ENCODE results near the gene MYF6.
"Not testable (repeated sequence)": the region's sequence is repeated elsewhere in the genome, so short reads cannot be mapped to it uniquely, and the experiment has no call there.

Gene MYF6

GRCh38 chr12:80707126-80707829, at the start of gene MYF6:
Gene MYF6 (plus strand): TSS chr12:80707634. CDS start chr12:80707720, 86 bp downstream.
- no peak for DNase-seq (ENCODE audit: low read depth, low spot score)

GRCh38 chr12:80659512-80660063, 47.8 kb upstream of the MYF6 start:
- no peak for DNase-seq (ENCODE audit: low read depth, low spot score)

DNA sequence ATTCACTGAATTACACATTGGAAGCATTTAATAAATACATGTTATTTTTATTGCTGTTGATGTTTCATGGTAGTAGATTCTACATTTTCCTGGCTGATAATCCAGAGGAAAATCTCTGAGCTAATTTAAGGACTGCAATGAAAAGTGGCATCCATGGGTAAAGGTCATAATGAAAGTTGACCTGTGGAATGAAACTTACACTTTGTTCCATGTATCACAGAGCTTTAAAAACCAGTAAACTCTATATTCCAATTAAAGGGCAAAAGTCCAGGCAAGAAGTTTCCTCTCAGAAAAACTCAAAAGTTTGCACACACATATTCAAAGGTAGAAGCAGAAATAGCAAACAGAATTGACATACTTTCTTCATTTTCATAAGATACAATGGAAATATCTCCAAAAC, 44.8 kb upstream of the MYF6 start:
- DNase-seq (ENCODE audit: low read depth, low spot score): no peak

GRCh38 chr12:80670214-80670613, 37.2 kb upstream of the MYF6 start:
- no peak for DNase-seq (ENCODE audit: low read depth, low spot score)

GRCh38 chr12:80676042-80676636, 31.3 kb upstream of the MYF6 start:
- DNase-seq (ENCODE audit: low read depth, low spot score): not testable (repeated sequence)

DNA sequence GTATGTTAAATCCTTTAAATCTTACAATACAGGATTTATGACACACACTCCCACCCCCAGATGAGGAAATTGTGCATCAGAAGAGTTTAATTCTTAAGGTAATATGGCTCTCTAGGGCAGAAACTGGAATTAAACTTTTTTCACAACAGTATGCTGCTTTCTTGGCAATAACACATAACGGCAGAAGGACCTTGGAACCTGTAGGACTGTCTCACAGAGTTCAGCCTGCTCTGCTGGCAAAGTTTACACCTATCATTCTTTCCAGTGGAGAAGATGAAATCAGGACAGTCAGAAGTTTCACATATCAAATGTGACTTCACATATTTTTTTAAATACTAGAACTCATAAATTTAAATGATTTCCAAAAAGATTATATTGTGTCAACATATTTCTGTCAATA, 30.6 kb upstream of the MYF6 start:
- no peak for DNase-seq (ENCODE audit: low read depth, low spot score)

DNA sequence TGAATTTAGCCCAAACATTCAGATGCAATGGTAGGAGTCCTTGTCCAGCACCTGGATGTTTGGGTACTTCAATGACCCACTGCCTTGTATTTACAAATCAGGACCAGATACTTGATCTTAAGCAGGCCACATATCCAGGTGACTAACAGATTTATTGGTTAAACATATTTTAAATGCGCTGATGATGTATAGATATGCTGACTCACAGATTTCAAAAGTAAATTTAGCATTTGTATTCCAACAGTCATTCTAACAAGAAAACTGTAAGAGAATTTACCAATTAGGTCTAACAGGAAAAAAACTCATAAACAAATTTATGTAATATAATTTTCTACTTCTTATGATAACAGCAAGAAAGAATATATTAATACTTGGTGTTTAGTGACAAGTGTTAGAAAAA, 29.4 kb upstream of the MYF6 start:
- no peak for DNase-seq (ENCODE audit: low read depth, low spot score)

GRCh38 chr12:80679346-80680131, 27.9 kb upstream of the MYF6 start:
- no peak for DNase-seq (ENCODE audit: low read depth, low spot score)

DNA sequence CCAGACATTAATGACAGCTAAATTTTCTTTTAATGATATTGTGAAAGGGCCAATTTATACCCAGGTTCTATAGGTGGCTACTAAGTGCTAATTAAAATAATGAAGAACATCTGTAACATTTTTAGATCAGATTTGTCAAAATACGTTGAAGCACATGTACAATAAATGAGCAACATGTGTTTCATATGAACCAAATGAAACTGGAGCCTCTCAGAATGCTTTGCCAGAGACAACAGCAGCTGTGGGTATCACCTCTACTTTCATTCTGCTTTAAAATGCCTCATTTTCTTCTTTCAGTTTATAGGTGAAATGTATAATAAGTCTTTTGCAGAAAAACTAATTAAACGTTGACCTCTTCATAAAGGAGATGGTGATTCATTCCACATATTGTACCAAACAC, 26.1 kb upstream of the MYF6 start:
- DNase-seq (ENCODE audit: low read depth, low spot score): peak; percentile 4

- DNase-seq (ENCODE audit: low read depth, low spot score): no peak
These were observed 25.6 kb upstream of the MYF6 start for GRCh38 chr12:80681786-80682185.

DNA sequence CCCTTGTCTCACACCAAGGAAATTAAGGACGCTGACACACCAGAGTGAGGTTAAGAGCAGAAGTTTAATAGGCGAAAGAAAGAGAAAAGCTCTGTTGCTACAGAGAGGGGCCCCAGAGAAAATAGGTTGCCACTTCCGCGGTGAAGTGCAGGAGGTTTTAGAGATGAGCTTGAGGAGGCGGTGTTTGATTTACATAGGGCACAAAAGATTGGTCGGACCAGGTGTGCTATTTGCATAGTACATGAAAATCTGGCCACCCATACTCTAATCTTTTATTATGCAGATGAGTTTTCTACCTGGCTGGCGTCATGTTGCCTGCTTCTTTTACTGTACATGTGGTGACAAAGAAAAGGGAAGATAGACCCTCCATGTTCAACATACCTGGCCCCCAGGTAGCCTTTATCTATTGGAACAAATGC, 23.3 kb upstream of the MYF6 start:
- no peak for DNase-seq (ENCODE audit: low read depth, low spot score)

- DNase-seq (ENCODE audit: low read depth, low spot score): no peak
These were observed 17.3 kb upstream of the MYF6 start for GRCh38 chr12:80690090-80690489.

- DNase-seq (ENCODE audit: low read depth, low spot score): no peak
These were observed 16.9 kb upstream of the MYF6 start for GRCh38 chr12:80690513-80690912.

- no peak for DNase-seq (ENCODE audit: low read depth, low spot score)
These were observed 15.3 kb upstream of the MYF6 start for GRCh38 chr12:80692114-80692513.

- DNase-seq (ENCODE audit: low read depth, low spot score): no peak
These were observed 10.1 kb upstream of the MYF6 start for GRCh38 chr12:80697270-80697887.

DNA sequence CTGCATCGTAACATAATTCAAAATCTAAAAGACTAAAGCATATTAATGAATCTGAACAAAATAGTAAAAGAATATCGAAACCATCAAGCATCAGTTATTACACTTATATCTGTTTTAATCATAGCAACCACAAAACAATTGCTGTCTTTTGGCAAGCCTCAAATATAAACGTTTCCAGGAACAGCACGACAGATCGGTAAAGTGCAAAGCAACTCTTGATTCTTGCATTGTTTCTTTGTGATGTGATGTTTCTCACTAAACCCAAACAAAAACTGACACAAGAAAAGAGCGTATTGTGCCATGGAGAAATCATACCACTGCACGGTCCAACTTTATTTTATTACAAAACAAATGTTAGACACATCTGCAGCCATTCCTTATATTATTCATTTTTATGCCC, 9.2 kb upstream of the MYF6 start:
- no peak for DNase-seq (ENCODE audit: low read depth, low spot score)

GRCh38 chr12:80698847-80699542, 8.4 kb upstream of the MYF6 start:
- no peak for DNase-seq (ENCODE audit: low read depth, low spot score)

DNA sequence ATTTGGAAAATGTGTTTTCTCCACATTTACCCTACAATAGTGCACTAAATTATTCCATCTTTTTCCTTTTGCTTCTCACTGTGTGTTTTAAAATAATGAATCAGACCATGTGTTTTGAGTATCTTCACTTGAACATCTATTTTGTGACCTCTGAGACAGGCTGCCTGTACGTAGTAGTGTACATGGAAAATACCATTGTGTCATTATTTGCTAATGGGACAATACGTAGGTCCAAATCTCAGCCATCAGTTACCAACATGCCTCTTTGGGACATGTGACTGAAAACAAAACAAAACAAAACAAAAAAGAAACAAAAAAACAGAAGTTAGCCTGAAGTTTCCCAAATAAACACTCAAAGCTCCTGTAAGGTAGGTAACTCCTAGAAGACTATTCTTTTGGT, 7.1 kb upstream of the MYF6 start:
- DNase-seq (ENCODE audit: low read depth, low spot score): no peak

DNA sequence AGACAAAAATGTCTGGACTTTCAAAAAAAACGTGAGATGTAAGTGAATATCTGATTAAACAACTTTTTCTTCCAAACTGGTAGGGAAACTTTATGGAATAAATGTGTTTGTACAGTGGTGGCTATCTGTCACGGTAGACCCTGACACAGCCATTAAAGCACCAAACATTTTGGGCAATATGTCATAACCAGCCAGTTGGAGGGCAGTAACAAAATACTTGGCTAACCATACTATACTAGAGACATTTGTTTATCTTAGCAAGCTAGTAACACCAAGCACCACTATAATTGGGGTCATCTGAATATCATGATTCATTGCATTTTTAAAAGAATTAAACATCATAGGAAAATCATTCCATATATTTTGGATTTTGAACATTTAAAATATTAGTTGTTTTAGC, 6.0 kb upstream of the MYF6 start:
- DNase-seq (ENCODE audit: low read depth, low spot score): no peak

DNA sequence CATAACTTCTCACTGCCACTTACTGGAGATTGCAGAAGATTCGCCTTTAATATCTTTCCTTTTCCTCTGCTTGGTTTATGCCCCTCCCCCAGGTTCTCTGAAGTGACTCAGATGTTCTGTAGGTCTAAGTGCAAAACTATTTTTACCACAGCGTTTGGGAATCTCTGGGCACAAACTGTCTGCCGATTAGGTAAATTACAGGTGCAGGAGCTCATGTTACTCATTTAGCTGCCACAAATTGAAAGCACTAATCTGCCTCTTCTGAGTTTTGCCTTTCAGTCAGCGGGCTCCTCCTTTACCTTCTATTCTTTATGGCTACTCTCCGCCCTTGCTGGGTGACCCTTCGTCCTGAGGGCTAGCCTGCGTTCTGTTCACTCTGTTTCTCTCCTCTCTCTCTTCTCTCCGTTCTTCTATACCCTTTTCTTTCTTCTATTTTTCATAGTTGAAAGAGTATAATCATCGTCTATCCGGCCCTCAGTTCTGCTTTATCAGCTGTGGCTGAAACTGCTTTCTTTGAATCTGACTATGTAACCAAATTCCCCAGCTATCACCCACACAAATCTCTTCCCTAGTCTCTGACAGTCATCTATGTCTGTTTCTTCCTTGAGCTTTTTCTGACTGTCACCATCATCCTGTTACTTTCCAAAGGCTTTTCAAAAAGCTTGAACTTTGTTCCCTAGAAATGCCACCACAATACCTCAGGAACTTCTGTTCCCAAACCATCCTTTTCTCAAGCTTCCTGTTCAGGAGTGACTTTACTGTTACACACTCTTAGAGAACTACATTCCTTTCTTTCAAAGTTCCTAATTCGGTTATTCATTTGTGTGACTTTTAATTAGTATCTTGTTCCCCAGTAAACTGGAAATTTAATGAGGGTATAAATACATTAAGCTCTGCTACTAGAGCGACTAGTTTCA, 4.3 kb upstream of the MYF6 start:
- no peak for DNase-seq (ENCODE audit: low read depth, low spot score)
